Medulla oblongata (tissue), 1 donor: ENCODE data around the gene XRCC3.

Experiments
- DNase-seq: peaks from one replicate; pipeline ENCODE4 v3.0.0-alpha.2; 2015; ENCODE audit errors: extremely low spot score

Gene XRCC3

GRCh38 chr14:103738701-103739451 is 23.6 kb upstream of the XRCC3 start:
- DNase-seq: peak; percentile 35

- DNase-seq: no peak
Measured at GRCh38 chr14:103738166-103738565, 22.9 kb upstream of the XRCC3 start.

- DNase-seq: no peak
Measured at GRCh38 chr14:103737432-103738045, 22.3 kb upstream of the XRCC3 start.

GRCh38 chr14:103736546-103737431 is 21.5 kb upstream of the XRCC3 start:
- DNase-seq: peak; percentile 73

GRCh38 chr14:103735815-103736545 is 20.7 kb upstream of the XRCC3 start:
- DNase-seq: no peak

- DNase-seq: peak; percentile 53
Measured at GRCh38 chr14:103735439-103735814, 20.2 kb upstream of the XRCC3 start.

GRCh38 chr14:103735022-103735421 is 19.8 kb upstream of the XRCC3 start:
- no peak for DNase-seq

GRCh38 chr14:103734081-103734888 is 19.0 kb upstream of the XRCC3 start:
- DNase-seq: no peak

GRCh38 chr14:103733651-103734050 is 18.4 kb upstream of the XRCC3 start:
- no peak for DNase-seq

GRCh38 chr14:103732868-103733620 is 17.8 kb upstream of the XRCC3 start:
- no peak for DNase-seq

GRCh38 chr14:103731916-103732867 is 16.9 kb upstream of the XRCC3 start:
- no peak for DNase-seq

GRCh38 chr14:103731481-103731880 is 16.2 kb upstream of the XRCC3 start:
- DNase-seq: no peak

- DNase-seq: no peak
Measured at GRCh38 chr14:103730490-103731035, 15.3 kb upstream of the XRCC3 start.

- no peak for DNase-seq
Measured at GRCh38 chr14:103729496-103730448, 14.5 kb upstream of the XRCC3 start.

- peak; percentile 32 for DNase-seq
Measured at GRCh38 chr14:103728721-103729120, 13.5 kb upstream of the XRCC3 start.

GRCh38 chr14:103728141-103728540 is 12.9 kb upstream of the XRCC3 start:
- DNase-seq: no peak

- no peak for DNase-seq
Measured at GRCh38 chr14:103727313-103727980, 12.2 kb upstream of the XRCC3 start.
